H9 (cell line): ENCODE measurements around the gene DNAI4. TPM values are rescaled to one million over a fixed set of nuclear protein-coding genes. Genes with fewer than 3 reads are reported as not detected.

ENCODE experiments used
- DNase-seq: peaks from one replicate; pipeline ENCODE4 v3.0.0-alpha.2; 2017
- H2AFZ ChIP-seq: one replicate; pipeline ENCODE4 v1.6.1; 2013; ENCODE audit warnings: mild to moderate bottlenecking, low read length, control low read depth, moderate library complexity
- H2AK5ac ChIP-seq: 2 replicates; pipeline ENCODE4 v1.6.1; 2013; ENCODE audit warnings: low read length, control low read depth, mixed read lengths; ENCODE audit not compliant: insufficient read length
- H2BK120ac ChIP-seq: one replicate; pipeline ENCODE4 v1.6.1; 2013; ENCODE audit warnings: low read depth, mild to moderate bottlenecking, low read length, control low read depth, inconsistent platforms; ENCODE audit not compliant: poor library complexity, severe bottlenecking
- H2BK12ac ChIP-seq: 2 replicates; pipeline ENCODE4 v1.6.1; 2013; ENCODE audit warnings: low read length, control low read depth, mixed read lengths, low read depth; ENCODE audit not compliant: insufficient read length
- H2BK15ac ChIP-seq: 2 replicates; pipeline ENCODE4 v1.6.1; 2013; ENCODE audit warnings: low read depth, low read length, control low read depth
- H2BK20ac ChIP-seq: one replicate; pipeline ENCODE4 v1.6.1; 2013; ENCODE audit warnings: low read depth, mild to moderate bottlenecking, low read length, control low read depth, inconsistent platforms; ENCODE audit not compliant: poor library complexity, severe bottlenecking
- H2BK5ac ChIP-seq: 2 replicates; pipeline ENCODE4 v1.6.1; 2013; ENCODE audit warnings: low read length, control low read depth, mixed read lengths; ENCODE audit not compliant: insufficient read length
- H3K14ac ChIP-seq: 2 replicates; pipeline ENCODE4 v1.6.1; 2013; ENCODE audit warnings: low read length, control low read depth; ENCODE audit not compliant: insufficient read depth
- H3K18ac ChIP-seq: 2 replicates; pipeline ENCODE4 v1.6.1; 2013; ENCODE audit warnings: low read depth, mild to moderate bottlenecking, mixed read lengths, low read length, control low read depth; ENCODE audit not compliant: insufficient read length
- H3K23ac ChIP-seq: 2 replicates; pipeline ENCODE4 v1.6.1; 2013; ENCODE audit warnings: low read length, control low read depth, mixed read lengths, low read depth; ENCODE audit not compliant: insufficient read length
- H3K23me2 ChIP-seq: 2 replicates; pipeline ENCODE4 v1.6.1; 2013; ENCODE audit warnings: low read depth, mild to moderate bottlenecking, mixed read lengths, low read length, control low read depth; ENCODE audit not compliant: insufficient read length, poor library complexity, severe bottlenecking
- H3K27ac ChIP-seq: 2 replicates; pipeline ENCODE4 v1.5.1; 2013; ENCODE audit warnings: low read length, control low read depth, mixed read lengths, low read depth; ENCODE audit not compliant: insufficient read length
- H3K27me3 ChIP-seq: 2 replicates; pipeline ENCODE4 v1.6.1; 2013; ENCODE audit warnings: low read length, control low read depth, inconsistent platforms; ENCODE audit not compliant: insufficient read depth
- H3K4ac ChIP-seq: 2 replicates; pipeline ENCODE4 v1.6.1; 2013; ENCODE audit warnings: low read depth, mild to moderate bottlenecking, control low read depth, inconsistent platforms, low read length, moderate library complexity
- H3K4me1 ChIP-seq: 2 replicates; pipeline ENCODE4 v1.6.1; 2013; ENCODE audit warnings: low read length, control low read depth, inconsistent platforms; ENCODE audit not compliant: insufficient read depth
- H3K4me2 ChIP-seq: 2 replicates; pipeline ENCODE4 v1.6.1; 2013; ENCODE audit warnings: low read length, control low read depth, mixed read lengths; ENCODE audit not compliant: insufficient read length, insufficient read depth
- H3K56ac ChIP-seq: 2 replicates; pipeline ENCODE4 v1.6.1; 2013; ENCODE audit warnings: low read depth, mild to moderate bottlenecking, mixed read lengths, low read length, control low read depth; ENCODE audit not compliant: insufficient read length
- H3K79me1 ChIP-seq: 2 replicates; pipeline ENCODE4 v1.6.1; 2013; ENCODE audit warnings: low read depth, mild to moderate bottlenecking, moderate library complexity, low read length, control low read depth, inconsistent platforms; ENCODE audit not compliant: insufficient read depth, poor library complexity, severe bottlenecking
- H3K79me2 ChIP-seq: 2 replicates; pipeline ENCODE4 v1.6.1; 2013; ENCODE audit warnings: low read length, control low read depth, inconsistent platforms; ENCODE audit not compliant: insufficient read depth
- H3K9ac ChIP-seq: 2 replicates; pipeline ENCODE4 v1.6.1; 2013; ENCODE audit warnings: low read length, control low read depth, mixed read lengths; ENCODE audit not compliant: insufficient read length; ENCODE audit errors: extremely low read depth
- H3K9me3 ChIP-seq: one replicate; pipeline ENCODE4 v1.6.1; 2013; ENCODE audit warnings: low read depth, low read length, inconsistent platforms; ENCODE audit not compliant: control insufficient read depth
- H3T11ph ChIP-seq: one replicate; pipeline ENCODE4 v1.6.1; 2013; ENCODE audit warnings: mild to moderate bottlenecking, low read length, control low read depth, inconsistent platforms
- H4K20me1 ChIP-seq: one replicate; pipeline ENCODE4 v1.6.1; 2013; ENCODE audit not compliant: control insufficient read depth, insufficient read length, insufficient read depth
- H4K5ac ChIP-seq: 2 replicates; pipeline ENCODE4 v1.6.1; 2013; ENCODE audit warnings: low read depth, mild to moderate bottlenecking, mixed read lengths, low read length, control low read depth; ENCODE audit not compliant: insufficient read length
- H4K8ac ChIP-seq: replicated peaks from 2 replicates; pipeline ENCODE4 v1.6.1; 2013; ENCODE audit warnings: low read length, control low read depth, mixed read lengths, low read depth; ENCODE audit not compliant: insufficient read length
- H4K91ac ChIP-seq: 2 replicates; pipeline ENCODE4 v1.6.1; 2013; ENCODE audit warnings: low read depth, mild to moderate bottlenecking, moderate library complexity, mixed read lengths, low read length, control low read depth; ENCODE audit not compliant: insufficient read length
- H3K27ac Mint-ChIP-seq, 3 experiments: 2 replicates in 2 of 3; 3 replicates in 1 of 3; pipeline ENCODE4 v1.8.0; 2020 to 2021; ENCODE audit warnings: mixed read lengths in 3 of 3, mild to moderate bottlenecking in 1 of 3, moderate library complexity in 1 of 3
- H3K27me3 Mint-ChIP-seq: 2 replicates; pipeline ENCODE4 v1.8.0; 2021; ENCODE audit warnings: low read depth, mild to moderate bottlenecking, moderate library complexity, mixed read lengths
- H3K36me3 Mint-ChIP-seq, 3 experiments: 2 replicates in 2 of 3; 3 replicates in 1 of 3; pipeline ENCODE4 v1.8.0; 2020 to 2021; ENCODE audit warnings: low read depth in 3 of 3, mixed read lengths in 3 of 3; ENCODE audit not compliant: insufficient read depth in 1 of 3
- H3K4me1 Mint-ChIP-seq, 2 experiments: 2 replicates each; pipeline ENCODE4 v1.8.0; 2020; ENCODE audit warnings: mixed read lengths in 2 of 2
- H3K4me3 Mint-ChIP-seq, 2 experiments: 2 replicates in 1 of 2; 3 replicates in 1 of 2; pipeline ENCODE4 v1.8.0; 2020 to 2021; ENCODE audit warnings: mild to moderate bottlenecking in 2 of 2, mixed read lengths in 2 of 2, moderate library complexity in 1 of 2
- H3K9me3 Mint-ChIP-seq, 2 experiments: 2 replicates in 1 of 2; 3 replicates in 1 of 2; pipeline ENCODE4 v1.8.0; 2020; ENCODE audit warnings: mild to moderate bottlenecking in 2 of 2, mixed read lengths in 2 of 2, moderate library complexity in 1 of 2
- total RNA-seq: library from RNA; stranded (reverse); gene quantifications from 2 replicates; pipeline ENCODE4 v1.2.1, GENCODE V29; 2021
- TF ChIP-seq, protein P1 (sequence below): fragments of 200-600 bp; sonication (generic); conservative IDR thresholded peaks from 3 replicates; pipeline ENCODE4 v1.8.0; 2021; ENCODE audit warnings: antibody characterized with exemption, mild to moderate bottlenecking

The DNAI4 gene
- total RNA-seq, 1 experiment from 2014 or later, result 1.4 TPM

- no peaks in the 10 kb centered on the region for H3K9me3 Mint-ChIP-seq
Observed at GRCh38 chr1:66833112-66833511, 91.5 kb downstream of the DNAI4 start.

More at GRCh38 chr1:66833112-66833511, 91.5 kb downstream of the DNAI4 start:
- H3K27ac ChIP-seq, result no peak overlapping the region
- no peaks in the 10 kb centered on the region for H3K79me1 ChIP-seq
- no peak overlapping the region for H3K9ac ChIP-seq
- H2AK5ac ChIP-seq, result no peak overlapping the region
- H4K5ac ChIP-seq, result no peak overlapping the region
- no peaks in the 10 kb centered on the region for H3K9me3 ChIP-seq
- Mint-ChIP-seq H3K27me3 (peaks cover 2% of the 10 kb centered on the region), H3K4me1 (no peaks in the 10 kb centered on the region), H3K4me3 (no peak overlapping the region), H3K27ac (no peak overlapping the region), H3K36me3 (no peaks in the 10 kb centered on the region)
- H3K18ac ChIP-seq, result no peak overlapping the region
- H3T11ph ChIP-seq, result no peak overlapping the region
- DNase-seq, result no peak
- no peak overlapping the region for H3K14ac ChIP-seq
- H2BK20ac ChIP-seq, result no peak overlapping the region
- H2BK12ac ChIP-seq, result no peak overlapping the region
- H2BK5ac ChIP-seq, result no peak overlapping the region
- no peak overlapping the region for H2BK120ac ChIP-seq
- no peaks in the 10 kb centered on the region for H3K4me1 ChIP-seq
- H4K91ac ChIP-seq, result no peak overlapping the region
- H2BK15ac ChIP-seq, result no peak overlapping the region
- no peak overlapping the region for H3K4ac ChIP-seq
- H4K8ac ChIP-seq, result no peak overlapping the region
- H2AFZ ChIP-seq, result no peak overlapping the region
- TF ChIP-seq, protein P1, sequence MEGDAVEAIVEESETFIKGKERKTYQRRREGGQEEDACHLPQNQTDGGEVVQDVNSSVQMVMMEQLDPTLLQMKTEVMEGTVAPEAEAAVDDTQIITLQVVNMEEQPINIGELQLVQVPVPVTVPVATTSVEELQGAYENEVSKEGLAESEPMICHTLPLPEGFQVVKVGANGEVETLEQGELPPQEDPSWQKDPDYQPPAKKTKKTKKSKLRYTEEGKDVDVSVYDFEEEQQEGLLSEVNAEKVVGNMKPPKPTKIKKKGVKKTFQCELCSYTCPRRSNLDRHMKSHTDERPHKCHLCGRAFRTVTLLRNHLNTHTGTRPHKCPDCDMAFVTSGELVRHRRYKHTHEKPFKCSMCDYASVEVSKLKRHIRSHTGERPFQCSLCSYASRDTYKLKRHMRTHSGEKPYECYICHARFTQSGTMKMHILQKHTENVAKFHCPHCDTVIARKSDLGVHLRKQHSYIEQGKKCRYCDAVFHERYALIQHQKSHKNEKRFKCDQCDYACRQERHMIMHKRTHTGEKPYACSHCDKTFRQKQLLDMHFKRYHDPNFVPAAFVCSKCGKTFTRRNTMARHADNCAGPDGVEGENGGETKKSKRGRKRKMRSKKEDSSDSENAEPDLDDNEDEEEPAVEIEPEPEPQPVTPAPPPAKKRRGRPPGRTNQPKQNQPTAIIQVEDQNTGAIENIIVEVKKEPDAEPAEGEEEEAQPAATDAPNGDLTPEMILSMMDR, result no peak
- no peaks in the 10 kb centered on the region for H3K23me2 ChIP-seq
- no peaks in the 10 kb centered on the region for H3K27me3 ChIP-seq
- no peaks in the 10 kb centered on the region for H4K20me1 ChIP-seq
- no peaks in the 10 kb centered on the region for H3K79me2 ChIP-seq
- H3K23ac ChIP-seq, result no peak overlapping the region
- no peak overlapping the region for H3K4me2 ChIP-seq
- no peak overlapping the region for H3K56ac ChIP-seq
